SK-N-SH (cell line): Measurements from ENCODE around the gene PRKCQ. TPM values are rescaled to one million over a fixed set of nuclear protein-coding genes. Genes with fewer than 3 reads are reported as not detected.

ENCODE experiments used
- CTCF ChIA-PET: fragments of 300-600, 350-600 bp; formaldehyde crosslinking; extraction: SDS; loops from one replicate; lab custom pipeline; 2021; lab: Yijun Ruan, JAX
- POLR2A ChIA-PET: fragments of 350-600 bp; sonication (Branson Sonifier 250); formaldehyde crosslinking; extraction: SDS; loops from one replicate; lab custom pipeline; 2020; ENCODE audit warnings: antibody characterized with exemption, inconsistent platforms; lab: Yijun Ruan, JAX
- DNase-seq: peaks from one replicate; pipeline ENCODE4 v3.0.0; 2012
- H2AFZ ChIP-seq: fragments of 200-600 bp; sonication (generic); 2 replicates; pipeline ENCODE4 v1.8.1; 2016; ENCODE audit warnings: antibody characterized with exemption, mild to moderate bottlenecking, low read depth
- H3F3A ChIP-seq: fragments of 200-600 bp; sonication (generic); replicated peaks from 2 replicates; pipeline ENCODE3; 2016; ENCODE audit warnings: antibody characterized with exemption, mild to moderate bottlenecking; ENCODE audit not compliant: insufficient read depth
- H3K27ac ChIP-seq, 2 experiments: fragments of 200-500 bp in 1 of 2; fragments of 200-600 bp in 1 of 2; sonication (Bioruptor generic) in 1 of 2; sonication (generic), shearing (Covaris generic) in 1 of 2; 2 replicates each; pipeline versions ENCODE4 v1.5.1 to v1.6.1; 2014 to 2016; ENCODE audit warnings: low read depth in 2 of 2, inconsistent platforms in 1 of 2, low read length in 1 of 2, mild to moderate bottlenecking in 1 of 2, mixed read lengths in 1 of 2
- H3K27me3 ChIP-seq: fragments of 200-600 bp; sonication (generic), shearing (Covaris generic); 2 replicates; pipeline ENCODE4 v1.6.1; 2016; ENCODE audit warnings: mixed run types; ENCODE audit not compliant: insufficient read depth
- H3K36me3 ChIP-seq, 2 experiments: fragments of 200-500 bp in 1 of 2; fragments of 200-600 bp in 1 of 2; sonication (Bioruptor generic) in 1 of 2; sonication (generic) in 1 of 2; replicated peaks in 1 of 2; 2 replicates each; pipeline versions ENCODE3 to v1.5.1; 2014 to 2016; ENCODE audit warnings: low read length in 1 of 2, mild to moderate bottlenecking in 1 of 2; ENCODE audit not compliant: insufficient read depth in 2 of 2, control insufficient read depth in 1 of 2
- H3K4me1 ChIP-seq, 2 experiments: fragments of 200-500 bp in 1 of 2; fragments of 200-600 bp in 1 of 2; sonication (Bioruptor generic) in 1 of 2; sonication (generic), shearing (Covaris generic) in 1 of 2; 2 replicates each; pipeline versions ENCODE4 v1.5.1 to v1.6.1; 2014 to 2016; ENCODE audit warnings: low read depth in 1 of 2, low read length in 1 of 2, mixed run types in 1 of 2; ENCODE audit not compliant: insufficient read depth in 2 of 2, control insufficient read depth in 1 of 2
- H3K4me2 ChIP-seq: fragments of 200-600 bp; sonication (generic), shearing (Covaris generic); 2 replicates; pipeline ENCODE4 v1.6.1; 2017; ENCODE audit warnings: mixed run types
- H3K4me3 ChIP-seq, 2 experiments: fragments of 200-500 bp in 1 of 2; fragments of 200-600 bp in 1 of 2; sonication (Bioruptor generic) in 1 of 2; sonication (generic), shearing (Covaris generic) in 1 of 2; 2 replicates each; pipeline versions ENCODE4 v1.5.1 to v1.8.1; 2014 to 2016; ENCODE audit warnings: low read depth in 2 of 2, inconsistent platforms in 1 of 2, low read length in 1 of 2, mild to moderate bottlenecking in 1 of 2, mixed read lengths in 1 of 2, moderate library complexity in 1 of 2
- H3K79me2 ChIP-seq: fragments of 200-600 bp; sonication (generic); 2 replicates; pipeline ENCODE4 v1.8.1; 2017; ENCODE audit warnings: mild to moderate bottlenecking; ENCODE audit not compliant: insufficient read depth
- H3K9ac ChIP-seq: fragments of 200-600 bp; sonication (generic); 2 replicates; pipeline ENCODE4 v1.6.1; 2017; ENCODE audit warnings: mixed run types
- H3K9me2 ChIP-seq: fragments of 200-600 bp; sonication (generic); 2 replicates; pipeline ENCODE4 v1.6.1; 2017; ENCODE audit warnings: mixed run types
- H3K9me3 ChIP-seq: fragments of 200-600 bp; sonication (generic); 2 replicates; pipeline ENCODE4 v1.6.1; 2017; ENCODE audit warnings: mixed run types, mild to moderate bottlenecking, moderate library complexity
- H4K20me1 ChIP-seq: fragments of 200-600 bp; sonication (generic); 2 replicates; pipeline ENCODE4 v1.6.1; 2017; ENCODE audit warnings: mild to moderate bottlenecking, mixed run types; ENCODE audit not compliant: insufficient read depth
- ELF1 ChIP-seq: IDR thresholded peaks from 2 replicates; pipeline ENCODE4 v1.4.0; 2012
- EP300 ChIP-seq, 2 experiments: IDR thresholded peaks; 2 replicates each; pipeline versions ENCODE4 v1.4.0 to v1.6.1; 2012; ENCODE audit warnings: borderline replicate concordance in 1 of 2, low read depth in 1 of 2, low read length in 1 of 2
- EZH2phosphoT487 ChIP-seq: fragments of 200-600 bp; sonication (generic); IDR thresholded peaks from 2 replicates; pipeline ENCODE4 v1.6.1; 2017; ENCODE audit warnings: low read depth, mixed run types, mild to moderate bottlenecking, antibody characterized with exemption, moderate library complexity, borderline replicate concordance
- FOSL2 ChIP-seq: IDR thresholded peaks from 2 replicates; pipeline ENCODE4 v1.4.0; 2012; ENCODE audit warnings: low read depth, mild to moderate bottlenecking, moderate library complexity, borderline replicate concordance
- FOXJ3 ChIP-seq: sonication (generic); formaldehyde crosslinking; IDR thresholded peaks from 2 replicates; pipeline ENCODE4 v1.5.1; 2020; ENCODE audit warnings: mild to moderate bottlenecking, missing genetic modification reagents
- IRF3 ChIP-seq: fragments of 150-350 bp; IDR thresholded peaks from 2 replicates; pipeline ENCODE4 v1.6.1; 2016; ENCODE audit warnings: mild to moderate bottlenecking, low read depth, low read length
- MEF2A ChIP-seq: IDR thresholded peaks from 2 replicates; pipeline ENCODE4 v1.4.0; 2012; ENCODE audit warnings: low read depth, borderline replicate concordance
- NRF1 ChIP-seq: IDR thresholded peaks from 2 replicates; pipeline ENCODE4 v1.6.1; 2012; ENCODE audit warnings: low read depth, mild to moderate bottlenecking, low read length
- PBX3 ChIP-seq: IDR thresholded peaks from 2 replicates; pipeline ENCODE4; 2012
- RCOR1 ChIP-seq: fragments of 150-350 bp; IDR thresholded peaks from 2 replicates; pipeline ENCODE4 v1.6.1; 2017; ENCODE audit warnings: antibody characterized with exemption, low read length
- REST ChIP-seq: IDR thresholded peaks from 2 replicates; pipeline ENCODE4 v1.6.1; 2012; ENCODE audit warnings: mild to moderate bottlenecking, low read depth, low read length, moderate library complexity
- RFX5 ChIP-seq: IDR thresholded peaks from 2 replicates; pipeline ENCODE4 v1.6.1; 2012; ENCODE audit warnings: mild to moderate bottlenecking, improper control_type of control experiment, low read length
- RXRA ChIP-seq: IDR thresholded peaks from 2 replicates; pipeline ENCODE4 v1.4.0; 2012; ENCODE audit warnings: low read depth, mild to moderate bottlenecking, borderline replicate concordance
- TEAD4 ChIP-seq: IDR thresholded peaks from 2 replicates; pipeline ENCODE4 v1.4.0; 2012; ENCODE audit warnings: mild to moderate bottlenecking, borderline replicate concordance; ENCODE audit not compliant: insufficient read depth
- WGBS: methylation state at CpG from one replicate; pipeline ENCODE4 v1.1.6; 2017; ENCODE audit warnings: low lambda C conversion rate; 5-methylcytosine and 5-hydroxymethylcytosine counted together
- polyA plus RNA-seq, 3 experiments: library from polyadenylated mRNA; depleted of rRNA; stranded (reverse); fragments of >200 nt; gene quantifications; 2 replicates each; pipeline ENCODE4 v1.2.3, GENCODE V29; 2012

The PRKCQ gene
- polyA plus RNA-seq, 1 of the 3 experiments (the other 2 are of a cell fraction): 0.18 TPM

GRCh38 chr10:6561552-6561951, 18.5 kb downstream of the PRKCQ start:
- Histone ChIP-seq H2AFZ (no peak overlapping the region), H3K4me2 (no peak overlapping the region), H3K27me3 (no peaks in the 10 kb centered on the region; the same call in 1 of the 2 replicates), H3K4me3 (no peak overlapping the region), H3K4me1 (no peaks in the 10 kb centered on the region), H3K9me3 (no peaks in the 10 kb centered on the region), H3K79me2 (no peaks in the 10 kb centered on the region), H3K36me3 (no peaks in the 10 kb centered on the region), H4K20me1 (no peaks in the 10 kb centered on the region), H3K9me2 (no peaks in the 10 kb centered on the region), H3K9ac (no peak overlapping the region), H3F3A (no peaks in the 10 kb centered on the region), H3K27ac (no peak overlapping the region)
- CTCF ChIA-PET: no interaction called here
- POLR2A ChIA-PET: no interaction called here
- DNase-seq: no peak
- no peak for TF ChIP-seq NRF1
- TF ChIP-seq RFX5: no peak
- TF ChIP-seq FOSL2: no peak
- no peak for TF ChIP-seq EP300 (IDR thresholded peaks at IDR 0.05; ENCODE audit: borderline replicate concordance in 1 of 2, low read depth in 1 of 2, low read length in 1 of 2)
- no peak for TF ChIP-seq RXRA
- TF ChIP-seq ELF1: no peak
- TF ChIP-seq REST: no peak
- TF ChIP-seq PBX3: no peak
- TF ChIP-seq TEAD4: no peak
- no peak for TF ChIP-seq IRF3
- no peak for TF ChIP-seq MEF2A
- no peak for TF ChIP-seq FOXJ3
- no peak for TF ChIP-seq RCOR1
- TF ChIP-seq EZH2phosphoT487: no peak
- WGBS: 62% methylated on average over 4 of the region's 4 CpGs
